HG02759 (cell line): Measurements from ENCODE around the gene RUNX3.
A peak's percentile ranks its signal among the peaks of the same experiment; 100 is the strongest.
"Not testable (repeated sequence)": the region's sequence is repeated elsewhere in the genome, so short reads cannot be mapped to it uniquely, and the experiment has no call there.

Experiments used
- ATAC-seq: cut with Tn5 transposase; IDR thresholded peaks from one replicate; pipeline ENCODE4 v1.9.1; 2021; ENCODE audit warnings: mild to moderate bottlenecking, moderate library complexity; ENCODE audit not compliant: unreplicated experiment

RUNX3 gene

DNA sequence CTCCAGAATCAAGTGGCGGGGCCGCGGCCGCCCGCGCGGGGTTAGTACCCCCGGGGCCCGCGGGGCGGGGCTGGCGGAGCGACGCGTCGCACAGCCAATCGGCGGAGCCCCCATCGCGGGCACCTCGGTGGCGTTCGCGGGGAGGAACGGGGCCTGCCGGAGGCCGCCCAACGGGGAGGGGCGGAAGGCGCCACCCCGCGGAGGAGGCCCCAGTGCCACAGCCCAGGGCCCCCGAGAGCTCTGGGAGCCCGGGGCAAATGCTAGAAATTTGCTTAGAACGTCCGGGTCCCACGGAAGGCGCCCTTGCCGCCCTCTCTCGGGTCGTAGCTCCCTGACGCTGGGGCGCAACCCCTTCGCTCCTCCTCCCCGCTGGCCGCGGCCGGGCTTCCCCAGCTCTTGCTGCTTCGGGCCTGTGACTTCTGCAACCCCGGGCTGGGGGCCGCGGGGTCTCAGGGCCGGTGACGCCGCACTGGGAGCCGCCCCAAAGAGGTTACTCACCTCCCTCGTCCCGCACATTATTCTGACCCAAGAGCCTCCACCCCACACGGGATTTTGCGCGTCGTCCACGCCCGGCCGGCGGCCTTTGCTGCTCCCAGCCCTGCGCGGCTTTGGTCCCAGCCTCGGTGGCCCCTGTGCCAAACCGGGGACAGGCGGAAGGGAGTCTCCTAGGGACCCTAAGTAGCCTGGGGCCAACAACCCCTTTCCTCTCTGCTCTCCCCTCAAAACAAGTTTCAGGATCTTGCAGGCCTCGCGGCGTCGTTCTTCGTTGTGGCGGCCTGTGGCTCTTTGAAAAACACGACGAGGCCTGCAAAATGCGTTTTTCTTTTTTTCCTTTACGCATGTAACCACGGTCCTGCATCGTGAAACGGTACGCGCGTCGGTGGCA, at the start of gene RUNX3:
Gene RUNX3 (minus strand): TSS at position 17 of the 886 bp plus-strand sequence. CDS start 408 bp downstream, outside the sequence.
- ATAC-seq = peak; percentile 79

GRCh38 chr1:24979232-24979631, 49.2 kb upstream of the RUNX3 start:
- not testable (repeated sequence) for ATAC-seq

DNA sequence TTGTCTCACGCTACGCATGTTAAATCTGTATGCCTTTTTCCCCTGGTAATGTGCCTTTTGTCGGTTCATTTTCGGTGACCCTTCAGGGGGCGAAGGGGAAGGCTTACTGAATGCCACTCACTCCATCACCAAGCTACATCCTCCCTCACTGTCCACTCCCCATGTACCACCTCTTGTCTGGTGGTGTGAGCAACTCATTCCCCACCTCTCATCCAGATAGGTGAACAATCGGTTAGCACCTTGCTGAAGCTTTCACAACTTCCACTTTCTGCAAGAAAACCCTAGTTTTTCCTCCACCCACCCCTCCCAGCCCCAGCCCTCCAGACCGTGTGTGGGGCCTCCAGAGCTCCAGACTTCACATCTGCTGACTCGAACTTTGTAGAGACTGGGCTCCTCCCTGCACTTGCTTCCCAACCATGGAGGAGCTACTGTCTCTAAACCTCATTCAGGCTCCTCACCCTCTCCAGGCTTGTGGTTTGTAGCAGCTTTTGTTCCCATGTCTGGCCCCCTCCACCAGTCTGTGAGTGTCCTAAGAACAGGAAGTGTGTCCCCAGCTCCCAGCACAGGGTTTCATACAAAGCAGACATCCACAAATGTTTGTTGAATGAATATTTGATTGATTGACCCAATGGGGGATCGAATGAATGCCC, 48.4 kb upstream of the RUNX3 start:
- ATAC-seq = no peak

- no peak for ATAC-seq
Measured at GRCh38 chr1:24975391-24975790, 45.3 kb upstream of the RUNX3 start.

DNA sequence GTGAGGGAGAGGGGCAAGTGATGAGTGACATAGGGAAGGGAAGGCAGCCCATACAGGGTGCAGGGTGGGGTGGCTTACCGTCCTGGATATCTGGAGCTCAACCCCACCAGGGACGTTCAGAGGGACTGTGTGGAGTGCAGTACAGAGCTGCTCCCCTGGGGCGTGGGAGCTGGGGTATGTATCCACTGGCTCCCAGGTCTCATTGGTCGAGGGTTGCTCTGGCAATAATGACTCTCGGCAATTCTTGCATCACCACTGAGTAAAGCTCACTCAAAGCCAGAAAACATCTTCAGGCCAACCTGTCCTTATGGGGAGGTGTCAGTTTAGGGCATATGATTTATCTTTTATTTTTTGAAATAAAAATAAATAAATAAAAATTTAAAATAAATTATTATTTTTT, 43.2 kb upstream of the RUNX3 start:
- no peak for ATAC-seq

DNA sequence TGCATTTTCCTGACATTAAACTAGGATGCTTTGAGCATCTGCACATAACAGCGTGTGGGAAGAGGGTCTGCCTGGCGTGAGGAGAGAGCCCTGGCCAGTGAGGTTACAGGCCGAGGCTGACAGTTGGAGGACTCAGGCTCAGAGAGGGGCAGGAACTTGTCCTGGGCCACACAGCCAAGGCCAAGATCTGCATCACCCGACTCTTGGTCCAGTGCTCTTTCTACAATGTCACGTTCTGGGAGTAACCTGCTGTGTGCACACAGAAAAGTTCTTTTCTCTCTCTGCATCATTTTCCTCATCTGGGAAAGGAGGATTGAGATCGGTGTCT, 42.8 kb upstream of the RUNX3 start:
- no peak for ATAC-seq

- ATAC-seq = no peak
Measured at GRCh38 chr1:24972221-24972914, 42.3 kb upstream of the RUNX3 start.

GRCh38 chr1:24970926-24971875, 41.1 kb upstream of the RUNX3 start:
- no peak for ATAC-seq

- ATAC-seq = no peak
Measured at GRCh38 chr1:24970399-24970753, 40.3 kb upstream of the RUNX3 start.

DNA sequence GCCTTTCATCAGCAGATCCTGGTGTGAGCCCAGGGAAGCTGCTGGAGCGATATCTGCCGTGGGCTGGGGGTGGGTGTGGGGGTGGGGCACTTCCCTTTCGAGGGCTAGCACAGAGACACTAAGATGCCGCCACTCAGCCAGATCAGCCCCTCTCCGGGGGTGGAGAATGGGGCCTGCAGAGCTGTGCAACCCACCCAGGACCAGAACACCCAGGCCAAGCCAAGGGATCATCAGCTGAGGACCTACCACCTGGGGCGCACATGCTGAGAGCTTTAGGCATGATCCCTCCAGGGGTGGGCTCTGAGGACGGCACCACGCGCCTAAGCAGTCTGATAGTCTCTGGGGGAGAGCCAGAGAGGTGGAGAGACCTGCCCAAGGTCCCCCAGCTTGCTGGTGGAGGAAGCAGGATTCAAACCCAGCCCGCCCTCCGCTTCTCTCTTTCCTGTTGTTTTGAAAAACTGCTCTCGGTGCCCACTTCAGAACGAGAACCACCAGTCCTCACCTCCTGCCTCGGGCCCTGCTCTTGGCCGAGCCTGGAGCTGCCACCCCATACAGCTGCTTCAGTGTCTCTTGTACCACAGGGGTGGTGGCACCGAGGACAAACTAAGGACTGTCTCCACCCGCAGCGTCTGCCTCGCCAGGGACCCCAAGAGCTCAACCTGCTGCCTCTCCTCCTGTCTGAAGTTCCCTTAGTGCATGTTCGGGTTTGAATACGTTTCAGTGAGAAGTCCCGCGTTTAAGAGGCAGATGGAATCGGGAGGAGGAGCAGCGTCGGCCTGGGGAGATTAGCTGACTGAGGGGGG, 39.7 kb upstream of the RUNX3 start:
- no peak for ATAC-seq

- ATAC-seq = no peak
Measured at GRCh38 chr1:24968941-24969585, 39.0 kb upstream of the RUNX3 start.

- ATAC-seq = no peak
Measured at GRCh38 chr1:24967962-24968361, 37.9 kb upstream of the RUNX3 start.

DNA sequence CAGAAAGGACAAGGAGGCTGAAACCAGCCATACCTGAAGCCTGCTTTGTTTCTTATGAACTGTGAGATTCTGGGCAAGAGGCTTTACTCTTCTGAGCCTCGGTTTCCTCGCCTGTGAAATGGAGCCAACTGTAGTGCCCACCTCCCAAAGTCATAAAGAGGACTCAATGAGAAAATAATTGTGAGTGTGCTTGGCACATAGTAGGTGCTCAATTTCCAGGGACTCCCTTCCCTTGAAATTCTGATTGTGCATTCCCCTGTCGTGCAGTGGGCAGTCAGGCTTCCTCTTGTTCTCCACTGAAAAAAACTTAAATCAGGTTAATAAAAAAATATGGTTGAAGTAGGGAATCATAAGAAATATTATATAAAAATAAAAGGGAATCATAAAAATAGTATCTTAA, 37.5 kb upstream of the RUNX3 start:
- ATAC-seq = no peak

DNA sequence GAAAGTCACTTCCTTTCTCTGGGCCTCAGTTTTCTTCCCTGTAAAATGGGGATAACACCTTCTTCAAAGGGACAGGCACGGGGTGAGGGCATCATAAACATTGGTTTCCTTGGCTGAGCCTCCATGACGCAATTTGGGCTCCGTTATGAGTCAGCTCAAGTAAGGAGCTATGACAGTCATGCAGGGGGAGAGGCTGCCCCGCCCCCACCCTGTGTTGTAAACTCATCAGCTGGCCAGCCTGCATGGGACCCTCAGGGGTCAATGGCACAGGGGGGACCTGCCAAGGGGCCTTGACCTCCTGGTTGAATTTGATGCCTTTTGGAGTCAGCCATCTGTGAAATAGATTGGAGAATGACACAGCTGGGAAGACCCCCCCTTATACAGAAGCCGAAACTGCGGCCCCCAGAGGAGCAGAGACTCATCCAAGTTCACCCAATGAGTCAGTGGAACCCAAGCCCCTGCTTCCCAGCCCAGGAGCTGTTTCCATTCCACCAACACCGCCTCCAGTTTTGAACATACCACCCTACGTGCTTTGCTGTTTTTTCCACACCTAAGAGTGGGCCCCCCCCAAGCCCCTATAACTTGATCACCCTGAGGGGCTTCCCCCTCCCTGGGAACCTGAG, 36.8 kb upstream of the RUNX3 start:
- ATAC-seq = no peak

DNA sequence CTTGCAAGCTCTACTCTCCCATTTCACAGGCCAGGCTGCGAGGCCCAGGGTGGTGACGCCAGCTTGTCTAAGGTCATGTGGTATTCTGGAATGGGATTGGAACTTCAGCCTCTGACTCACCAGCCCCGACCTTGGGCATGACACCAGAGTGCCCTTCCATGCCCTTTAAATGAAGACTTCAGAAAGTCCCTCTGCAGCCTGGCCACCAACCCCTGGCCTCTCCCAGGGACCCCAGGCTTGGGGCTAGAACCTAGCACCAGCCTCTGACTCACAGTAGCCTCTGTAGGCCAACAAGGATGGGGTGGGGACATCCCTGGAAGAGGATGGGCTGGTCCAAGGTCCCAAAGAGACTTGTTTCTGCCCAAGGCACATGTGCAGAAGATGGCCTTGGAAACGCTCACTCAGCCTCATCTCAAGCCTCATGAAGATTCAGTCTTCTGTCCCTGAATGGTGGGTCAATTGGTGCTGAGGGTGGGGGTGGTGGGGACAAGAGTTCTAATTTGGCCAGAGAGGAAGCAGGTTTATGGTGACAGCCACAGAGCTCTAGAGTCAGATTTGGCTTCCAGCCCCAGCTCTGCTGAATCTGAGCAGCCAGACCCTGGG, 36.1 kb upstream of the RUNX3 start:
- ATAC-seq = no peak

DNA sequence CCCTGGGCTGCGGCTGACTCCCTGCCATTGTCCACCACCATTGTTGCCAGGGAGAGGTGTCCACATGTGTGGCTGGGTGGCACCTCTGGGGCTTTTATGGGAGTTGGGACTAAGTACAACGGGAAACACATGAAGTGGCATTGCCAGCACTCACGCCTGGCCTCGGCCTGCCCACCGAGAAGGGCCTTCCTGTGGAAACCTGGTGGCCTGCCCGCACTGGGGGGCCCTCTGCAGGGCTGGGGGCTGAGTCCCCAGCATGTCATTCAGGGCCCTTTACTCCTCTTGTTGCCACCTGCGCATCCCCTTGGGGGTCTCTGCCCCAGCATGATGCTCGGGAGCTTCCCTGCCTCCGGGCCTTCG, 35.5 kb upstream of the RUNX3 start:
- no peak for ATAC-seq

DNA sequence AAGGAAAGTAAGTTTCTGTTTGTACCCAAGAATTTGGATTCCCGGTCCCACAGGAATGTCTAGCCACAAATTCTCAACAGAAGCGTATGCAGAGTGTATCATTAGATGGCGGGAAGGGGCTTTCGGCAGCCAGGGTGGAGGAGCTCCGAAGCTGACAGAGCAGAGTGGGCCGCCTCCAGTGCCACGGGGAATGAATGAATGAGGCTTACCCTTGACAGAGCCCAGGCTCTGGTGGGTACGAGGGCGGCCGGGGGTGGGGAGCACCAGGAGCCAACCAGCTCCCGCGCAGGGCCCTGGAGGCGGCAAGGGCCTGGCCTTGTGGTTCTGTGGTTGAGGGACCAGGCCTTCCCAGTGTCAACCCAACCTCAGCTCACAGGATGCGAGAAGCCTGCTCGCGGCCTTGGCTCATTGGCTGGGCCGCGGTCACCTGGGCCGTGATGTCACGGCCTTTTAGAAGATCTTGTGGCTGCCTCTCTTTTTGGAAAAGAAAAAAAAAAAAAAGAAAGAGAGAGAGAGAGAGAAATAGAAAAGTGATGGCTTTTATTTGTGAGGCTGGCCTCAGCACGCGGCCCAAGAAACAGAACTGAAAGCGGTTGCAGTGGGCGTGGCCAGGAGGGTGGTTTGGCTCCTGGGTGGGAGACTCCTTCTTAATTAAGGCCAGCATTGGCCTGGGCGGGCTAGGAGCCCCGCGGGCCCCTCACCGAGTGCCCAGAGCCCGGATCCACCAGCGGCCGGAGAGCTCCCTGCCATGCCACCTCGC, 34.9 kb upstream of the RUNX3 start:
- ATAC-seq = peak; percentile 90
